ENCODE measurements around the gene LSM5. TPM values are rescaled to one million over a fixed set of nuclear protein-coding genes. Genes with fewer than 3 reads are reported as not detected.
A peak's percentile ranks its signal among the peaks of the same experiment; 100 is the strongest.
"Not testable (repeated sequence)": the region's sequence is repeated elsewhere in the genome, so short reads cannot be mapped to it uniquely, and the experiment has no call there.

LSM5 gene
- total RNA-seq, 1 experiment from 2014 or later = 104 TPM

DNA sequence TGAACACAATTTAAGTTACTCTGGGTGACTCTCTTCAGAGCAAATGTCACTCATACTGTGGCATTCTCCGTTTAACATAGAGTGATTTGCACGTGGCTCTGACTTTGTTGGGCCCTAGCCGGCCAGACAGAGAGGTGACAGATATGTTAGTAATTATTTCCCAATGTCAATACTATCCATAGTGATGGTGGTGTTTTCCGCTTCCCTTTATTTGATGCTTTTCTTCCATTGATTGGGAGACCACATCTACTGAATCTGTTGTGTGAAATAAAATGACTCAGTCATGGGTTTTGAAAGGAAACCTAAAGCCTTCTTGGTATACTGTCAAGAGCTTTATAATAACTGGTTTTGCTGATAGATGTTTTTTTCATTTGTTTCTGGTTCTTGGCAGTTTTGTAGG lies 12.5 kb upstream of the LSM5 start:
- Histone ChIP-seq H2AFZ (no peak overlapping the region), H3K36me3 (ENCODE audit: low read depth) (peaks cover 13% of the 10 kb centered on the region; the same call in 1 of the 2 replicates), H3F3A (ENCODE audit: insufficient read depth, low read depth) (peaks cover 15% of the 10 kb centered on the region), H3K4me1 (replicated peaks; ENCODE audit: insufficient read depth) (peaks cover 29% of the 10 kb centered on the region), H3K79me2 (ENCODE audit: low read depth) (peaks cover 96% of the 10 kb centered on the region), H3K4me3 (no peak overlapping the region), H3K27me3 (ENCODE audit: insufficient read depth, low read depth) (no peaks in the 10 kb centered on the region), H3K9me3 (ENCODE audit: insufficient read depth, low read depth) (peaks cover 3% of the 10 kb centered on the region; the same call in 1 of the 2 replicates), H3K27ac (no peak overlapping the region), H3K4me2 (no peak overlapping the region), H4K20me1 (ENCODE audit: insufficient read depth) (peaks cover 45% of the 10 kb centered on the region), H3K9me2 (ENCODE audit: insufficient read depth) (no peaks in the 10 kb centered on the region)
- intact Hi-C loops (cut with micrococcal nuclease; ENCODE audit: unreplicated experiment) = no loop called here
- no peak for DNase-seq
- ChIA-PET POLR2A (ENCODE audit: unreplicated experiment) (no interaction called here), CTCF (interaction anchor here (0.6 kb wide), 1 partner anchor 1054 kb away, joined by 10 read pairs; no protein-coding TSS in a partner anchor)
- BruUV-seq (replicated peaks) = no TSS peak
- TF ChIP-seq CTCF (conservative IDR thresholded peaks at IDR 0.05) = no peak
- TF ChIP-seq EZH2 (IDR thresholded peaks at IDR 0.05; ENCODE audit: low read depth) = no peak

DNA sequence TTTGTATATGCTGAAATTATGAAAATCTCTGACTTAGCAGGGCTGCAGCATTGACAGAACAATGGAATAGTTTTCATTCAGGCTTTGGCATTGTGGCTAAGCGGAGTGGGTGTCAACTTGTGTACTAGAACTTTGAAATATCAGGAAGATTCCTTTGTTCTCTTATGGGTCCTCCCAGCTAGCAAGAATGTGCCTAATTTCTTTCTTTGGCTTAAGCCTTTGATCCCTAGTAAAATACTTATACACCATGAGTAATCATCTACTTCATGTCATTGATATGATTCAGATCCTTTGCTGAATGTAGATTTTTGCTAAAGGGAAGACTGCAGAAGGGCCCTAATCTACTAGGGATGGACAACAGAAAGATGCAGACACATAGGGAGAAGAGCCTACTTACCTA lies 11.3 kb upstream of the LSM5 start:
- Histone ChIP-seq H3F3A (ENCODE audit: insufficient read depth, low read depth) (peaks cover 15% of the 10 kb centered on the region), H3K4me2 (peak overlapping the region; percentile 56), H3K4me1 (replicated peaks; ENCODE audit: insufficient read depth) (peaks cover 41% of the 10 kb centered on the region), H4K20me1 (ENCODE audit: insufficient read depth) (peaks cover 44% of the 10 kb centered on the region), H3K36me3 (ENCODE audit: low read depth) (peaks cover 3% of the 10 kb centered on the region; the same call in 1 of the 2 replicates), H3K27me3 (ENCODE audit: insufficient read depth, low read depth) (no peaks in the 10 kb centered on the region), H3K27ac (peak overlapping the region; percentile 53), H3K9me2 (ENCODE audit: insufficient read depth) (no peaks in the 10 kb centered on the region), H2AFZ (no peak overlapping the region), H3K9me3 (ENCODE audit: insufficient read depth, low read depth) (peaks cover 3% of the 10 kb centered on the region; the same call in 1 of the 2 replicates), H3K79me2 (ENCODE audit: low read depth) (peaks cover 96% of the 10 kb centered on the region), H3K4me3 (peak overlapping the region; percentile 13; the same call in 1 of the 2 replicates)
- intact Hi-C loops (cut with micrococcal nuclease; ENCODE audit: unreplicated experiment) = no loop called here
- POLR2A ChIA-PET (ENCODE audit: unreplicated experiment) = no interaction called here
- peak in 1 of 2 experiments; percentile 59 for DNase-seq
- CTCF ChIA-PET = no interaction called here
- BruUV-seq (replicated peaks) = no TSS peak
- TF ChIP-seq CTCF (conservative IDR thresholded peaks at IDR 0.05) (no peak), EZH2 (IDR thresholded peaks at IDR 0.05; ENCODE audit: low read depth) (no peak)

- H3K27me3 ChIP-seq (ENCODE audit: insufficient read depth, low read depth) = no peaks in the 10 kb centered on the region
- H4K20me1 ChIP-seq (ENCODE audit: insufficient read depth) = peaks cover 47% of the 10 kb centered on the region
- peaks cover 3% of the 10 kb centered on the region; the same call in 1 of the 2 replicates for H3K9me3 ChIP-seq (ENCODE audit: insufficient read depth, low read depth)
- intact Hi-C loops (cut with micrococcal nuclease; ENCODE audit: unreplicated experiment) = no loop called here
- BruUV-seq (replicated peaks) = no TSS peak
- no peaks in the 10 kb centered on the region for H3K9me2 ChIP-seq (ENCODE audit: insufficient read depth)
- TF ChIP-seq EZH2 (IDR thresholded peaks at IDR 0.05; ENCODE audit: low read depth) = no peak
- no peak for TF ChIP-seq CTCF (conservative IDR thresholded peaks at IDR 0.05)
- DNase-seq = peak in 1 of 2 experiments; percentile 79
- H2AFZ ChIP-seq = no peak overlapping the region
- peak overlapping the region; percentile 53 for H3K27ac ChIP-seq
- POLR2A ChIA-PET (ENCODE audit: unreplicated experiment) = no interaction called here
- peaks cover 15% of the 10 kb centered on the region for H3F3A ChIP-seq (ENCODE audit: insufficient read depth, low read depth)
- no peaks in the 10 kb centered on the region for H3K36me3 ChIP-seq (ENCODE audit: low read depth)
- H3K4me3 ChIP-seq = 0 out of 2 replicates have a peak overlapping the region, but pooled peaks have one; percentile 12
- peaks cover 98% of the 10 kb centered on the region for H3K79me2 ChIP-seq (ENCODE audit: low read depth)
- peak overlapping the region; percentile 56 for H3K4me2 ChIP-seq
- CTCF ChIA-PET = interaction anchor here (0.7 kb wide), 1 partner anchor 346 kb away, joined by 5 read pairs; no protein-coding TSS in a partner anchor
- H3K4me1 ChIP-seq (replicated peaks; ENCODE audit: insufficient read depth) = peaks cover 44% of the 10 kb centered on the region
Observed at GRCh38 chr7:32500922-32501341, 10.8 kb upstream of the LSM5 start.

DNA sequence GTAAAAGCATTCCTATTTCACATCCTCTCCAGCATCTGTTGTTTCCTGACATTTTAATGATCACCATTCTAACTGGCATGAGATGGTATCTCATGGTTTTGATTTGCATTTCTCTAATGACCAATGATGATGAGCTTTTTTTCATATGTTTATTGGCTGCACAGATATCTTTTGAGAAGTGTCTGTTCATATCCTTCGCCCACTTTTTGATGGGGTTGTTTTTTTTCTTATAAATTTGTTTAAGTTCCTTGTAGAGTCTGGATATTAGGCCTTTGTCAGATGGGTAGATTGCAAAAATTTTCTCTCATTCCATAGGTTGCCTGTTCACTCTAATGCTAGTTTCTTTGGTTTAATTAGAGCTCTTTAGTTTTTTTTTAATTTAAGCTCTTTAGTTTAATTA lies 10.0 kb upstream of the LSM5 start:
- H3K4me2 ChIP-seq = peak overlapping the region; percentile 56
- H3K27ac ChIP-seq = peak overlapping the region; percentile 53
- POLR2A ChIA-PET (ENCODE audit: unreplicated experiment) = not testable (repeated sequence)

GRCh38 chr7:32499755-32500154 lies 9.6 kb upstream of the LSM5 start:
- CTCF ChIA-PET; BruUV-seq (replicated peaks): not testable (repeated sequence)

More for the DNA sequence above, 10.0 kb upstream of the LSM5 start:
- BruUV-seq (replicated peaks); H3K36me3 ChIP-seq (ENCODE audit: low read depth); DNase-seq; H3K9me2 ChIP-seq (ENCODE audit: insufficient read depth); H3K27me3 ChIP-seq (ENCODE audit: insufficient read depth, low read depth); H3K9me3 ChIP-seq (ENCODE audit: insufficient read depth, low read depth); intact Hi-C loops (cut with micrococcal nuclease; ENCODE audit: unreplicated experiment); H2AFZ ChIP-seq: not testable (repeated sequence)
- H3K79me2 ChIP-seq (ENCODE audit: low read depth) = peaks cover 97% of the 10 kb centered on the region
- peaks cover 15% of the 10 kb centered on the region for H3F3A ChIP-seq (ENCODE audit: insufficient read depth, low read depth)
- H3K4me1 ChIP-seq (replicated peaks; ENCODE audit: insufficient read depth) = peaks cover 44% of the 10 kb centered on the region
- CTCF ChIA-PET = interaction anchor here (0.7 kb wide), 1 partner anchor 347 kb away, joined by 5 read pairs; no protein-coding TSS in a partner anchor
- H3K4me3 ChIP-seq = 0 out of 2 replicates have a peak overlapping the region, but pooled peaks have one; percentile 12
- peaks cover 47% of the 10 kb centered on the region for H4K20me1 ChIP-seq (ENCODE audit: insufficient read depth)

More at GRCh38 chr7:32499755-32500154, 9.6 kb upstream of the LSM5 start:
- H3K27ac ChIP-seq; H3K36me3 ChIP-seq (ENCODE audit: low read depth); H2AFZ ChIP-seq; H3K4me3 ChIP-seq; POLR2A ChIA-PET (ENCODE audit: unreplicated experiment); H3K9me2 ChIP-seq (ENCODE audit: insufficient read depth); H3K4me2 ChIP-seq; H3K27me3 ChIP-seq (ENCODE audit: insufficient read depth, low read depth); H3K9me3 ChIP-seq (ENCODE audit: insufficient read depth, low read depth); DNase-seq: not testable (repeated sequence)
- Histone ChIP-seq H3F3A (ENCODE audit: insufficient read depth, low read depth) (peaks cover 15% of the 10 kb centered on the region), H4K20me1 (ENCODE audit: insufficient read depth) (peaks cover 47% of the 10 kb centered on the region), H3K79me2 (ENCODE audit: low read depth) (peaks cover 94% of the 10 kb centered on the region), H3K4me1 (replicated peaks; ENCODE audit: insufficient read depth) (peaks cover 44% of the 10 kb centered on the region)
- intact Hi-C loops (cut with micrococcal nuclease; ENCODE audit: unreplicated experiment) = loop anchor here (5.0 to 10.0 kb wide), 5 partner anchors 53 to 545 kb away; partner anchors contain the start of gene KBTBD2
